NCI-H345 treated with DMSO at 0.1 percent for 48 hours (cell line): ENCODE results near the gene CPNE7.

Source experiments
- DNase-seq: peaks from one replicate; lab custom pipeline; 2025; ENCODE audit not compliant: unreplicated experiment; lab: John Stamatoyannopoulos, UW

CPNE7 gene

GRCh38 chr16:89548344-89549006, 27.1 kb upstream of the CPNE7 start:
- DNase-seq, result no peak

GRCh38 chr16:89549007-89549700, 26.4 kb upstream of the CPNE7 start:
- DNase-seq, result no peak

GRCh38 chr16:89550421-89551007, 25.0 kb upstream of the CPNE7 start:
- DNase-seq, result no peak

- no peak for DNase-seq
Observed at GRCh38 chr16:89552329-89552728, 23.2 kb upstream of the CPNE7 start.

- no peak for DNase-seq
Observed at GRCh38 chr16:89552913-89553312, 22.6 kb upstream of the CPNE7 start.

- DNase-seq, result no peak
Observed at GRCh38 chr16:89553733-89554132, 21.8 kb upstream of the CPNE7 start.

GRCh38 chr16:89554343-89554742, 21.2 kb upstream of the CPNE7 start:
- DNase-seq, result no peak

GRCh38 chr16:89555265-89555664, 20.3 kb upstream of the CPNE7 start:
- DNase-seq, result no peak

- no peak for DNase-seq
Observed at GRCh38 chr16:89555780-89556179, 19.8 kb upstream of the CPNE7 start.

- peak; percentile 11 for DNase-seq
Observed at GRCh38 chr16:89556750-89557689, 18.5 kb upstream of the CPNE7 start.

- no peak for DNase-seq
Observed at GRCh38 chr16:89557690-89558490, 17.7 kb upstream of the CPNE7 start.

GRCh38 chr16:89560378-89561141, 15.0 kb upstream of the CPNE7 start, which contains the start of gene RPL13:
Gene RPL13 (plus strand): TSS chr16:89560682. CDS start chr16:89560960, 278 bp downstream.
- peak; percentile 71 for DNase-seq

- no peak for DNase-seq
Observed at GRCh38 chr16:89561142-89561883, 14.2 kb upstream of the CPNE7 start.

GRCh38 chr16:89561884-89562599, 13.5 kb upstream of the CPNE7 start:
- no peak for DNase-seq

GRCh38 chr16:89562939-89563338, 12.6 kb upstream of the CPNE7 start:
- no peak for DNase-seq

GRCh38 chr16:89563639-89564392, 11.7 kb upstream of the CPNE7 start:
- no peak for DNase-seq

GRCh38 chr16:89564476-89565255, 10.9 kb upstream of the CPNE7 start:
- DNase-seq, result no peak
